KG1 (cell line): Measurements from ENCODE around the gene DENND10.
"Not testable (repeated sequence)": the region's sequence is repeated elsewhere in the genome, so short reads cannot be mapped to it uniquely, and the experiment has no call there.

ENCODE experiments used
- DNase-seq: peaks from one replicate; lab custom pipeline; 2025; lab: John Stamatoyannopoulos, UW

DENND10 gene, protein sequence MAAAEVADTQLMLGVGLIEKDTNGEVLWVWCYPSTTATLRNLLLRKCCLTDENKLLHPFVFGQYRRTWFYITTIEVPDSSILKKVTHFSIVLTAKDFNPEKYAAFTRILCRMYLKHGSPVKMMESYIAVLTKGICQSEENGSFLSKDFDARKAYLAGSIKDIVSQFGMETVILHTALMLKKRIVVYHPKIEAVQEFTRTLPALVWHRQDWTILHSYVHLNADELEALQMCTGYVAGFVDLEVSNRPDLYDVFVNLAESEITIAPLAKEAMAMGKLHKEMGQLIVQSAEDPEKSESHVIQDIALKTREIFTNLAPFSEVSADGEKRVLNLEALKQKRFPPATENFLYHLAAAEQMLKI

GRCh38 chr10:119103903-119104653 lies at the start of gene DENND10:
TSS of gene DENND10 (plus strand) at chr10:119104113. CDS start at chr10:119104143, 30 bp downstream.
- DNase-seq: peak; percentile 48

GRCh38 chr10:119055472-119055871 lies 48.4 kb upstream of the DENND10 start:
- no peak for DNase-seq

DNA sequence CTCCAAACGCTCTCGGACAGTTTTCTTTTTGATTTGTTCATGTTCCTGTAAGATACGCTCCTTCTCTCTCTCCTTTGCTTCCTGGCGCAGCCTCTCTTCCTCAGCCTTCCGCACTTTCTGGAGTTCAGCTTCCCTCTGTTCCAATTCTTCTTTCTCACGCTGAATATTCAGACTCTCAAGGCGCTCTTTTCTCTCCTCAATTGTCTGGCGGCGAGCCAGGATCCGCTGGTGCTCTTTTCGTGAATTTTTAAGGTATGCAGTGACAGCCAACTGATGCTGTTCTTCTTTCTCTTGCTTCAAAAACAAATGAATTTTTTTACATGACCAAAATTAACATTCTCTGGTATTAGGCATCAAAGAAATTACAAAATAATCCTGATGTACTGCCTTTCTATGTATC lies 45.9 kb upstream of the DENND10 start:
- DNase-seq: no peak

GRCh38 chr10:119059557-119059956 lies 44.4 kb upstream of the DENND10 start:
- DNase-seq: no peak

- DNase-seq: no peak
Observed at GRCh38 chr10:119060107-119060506, 43.8 kb upstream of the DENND10 start.

GRCh38 chr10:119061352-119061751 lies 42.6 kb upstream of the DENND10 start:
- DNase-seq: no peak

- DNase-seq: no peak
Observed at GRCh38 chr10:119061926-119062325, 42.0 kb upstream of the DENND10 start.

- DNase-seq: no peak
Observed at GRCh38 chr10:119070395-119071165, 33.3 kb upstream of the DENND10 start.

DNA sequence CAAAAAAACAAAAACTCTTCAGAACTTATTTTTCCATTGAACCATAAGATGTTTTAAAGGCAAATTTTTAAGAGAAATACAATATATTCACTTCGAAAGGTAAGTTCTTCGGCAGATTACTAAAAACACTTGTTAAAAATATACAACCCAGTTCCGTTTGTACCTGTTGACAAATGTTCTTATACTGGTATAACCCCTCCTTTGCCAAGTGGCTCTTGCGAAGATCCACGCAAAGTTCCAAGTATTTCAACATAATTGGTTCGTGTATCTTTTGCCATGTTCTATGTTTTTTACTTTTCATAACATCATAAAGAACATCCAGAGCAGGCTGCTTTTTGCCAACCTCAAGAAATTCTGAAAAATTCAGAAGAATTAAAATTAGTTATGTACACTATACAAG lies 30.3 kb upstream of the DENND10 start:
- no peak for DNase-seq

DNA sequence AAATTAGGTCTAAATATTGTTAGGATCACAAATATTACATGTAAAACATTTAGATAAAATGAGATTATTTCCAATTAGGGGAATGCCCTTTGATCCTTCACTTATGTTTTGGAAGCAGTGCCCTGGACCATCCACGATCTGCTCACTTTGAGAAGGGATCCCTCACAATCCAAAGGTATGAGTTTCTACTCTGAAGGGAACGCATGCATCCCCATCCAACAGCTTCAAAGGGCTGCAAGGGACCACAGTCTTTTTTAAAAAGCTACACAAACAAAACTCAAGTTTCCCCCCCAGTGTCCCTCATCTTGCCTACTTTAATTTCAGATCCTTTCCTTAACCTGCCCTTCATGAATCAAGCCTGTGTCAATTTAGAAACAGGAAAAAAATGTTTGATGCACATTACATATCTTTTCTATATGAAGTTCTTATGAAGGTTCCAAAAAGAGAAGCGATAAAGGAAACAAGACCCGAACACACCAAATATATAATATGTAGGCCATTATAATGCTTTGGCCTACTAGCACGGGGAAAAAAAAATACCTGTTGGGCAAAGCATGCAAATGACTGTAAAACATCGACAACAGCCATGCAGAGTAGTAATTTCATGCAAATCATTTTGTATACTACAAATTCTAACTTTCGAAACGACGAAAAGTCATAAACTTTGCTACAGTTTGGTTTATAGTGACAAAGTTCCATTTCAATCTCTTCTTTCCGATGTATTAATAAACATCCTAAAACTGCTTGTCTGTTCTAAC lies 25.3 kb upstream of the DENND10 start:
- DNase-seq: no peak

- DNase-seq: peak; percentile 24
Observed at GRCh38 chr10:119079599-119080520, 24.1 kb upstream of the DENND10 start.

DNA sequence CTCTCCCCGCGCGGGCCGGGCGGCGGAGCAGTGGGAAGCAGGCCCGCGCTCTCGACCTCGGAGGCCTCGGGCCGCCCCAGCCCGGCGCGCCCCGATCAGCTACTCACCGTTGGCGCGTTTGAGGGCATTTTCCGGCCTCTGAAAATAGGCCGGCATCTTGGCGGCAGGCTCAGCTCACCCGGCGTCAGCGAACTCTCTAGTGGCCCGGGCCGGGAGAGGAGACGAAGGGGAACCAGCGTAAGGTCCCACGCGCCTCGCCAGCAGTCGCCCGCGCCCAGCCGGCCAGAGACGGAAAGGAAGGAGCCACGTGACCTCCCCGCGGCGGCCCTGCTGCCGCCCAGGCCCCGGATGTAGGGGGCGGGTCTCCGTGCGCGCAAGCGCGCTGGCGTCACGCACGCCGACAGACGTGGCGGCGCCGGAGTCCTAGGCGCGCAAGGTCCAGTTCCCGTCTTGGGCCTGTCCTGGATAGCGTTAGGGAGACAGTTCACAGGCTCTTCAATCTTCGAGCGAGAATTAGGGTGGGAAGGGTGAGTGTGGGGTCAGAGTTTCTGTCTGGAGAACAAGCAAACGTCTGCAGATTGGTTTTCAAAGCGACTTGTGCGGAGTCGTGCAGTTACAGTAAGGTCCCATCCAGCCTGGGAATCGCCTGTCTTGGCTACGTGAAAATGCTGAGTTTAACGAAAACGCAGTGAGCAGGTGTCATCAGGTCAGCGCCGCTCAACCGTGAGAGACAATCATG lies 23.2 kb upstream of the DENND10 start, which contains the start of gene EIF3A:
Gene EIF3A, minus strand, starts transcription at position 297 of the 739 bp plus-strand sequence. Its CDS starts 141 bp downstream, at position 156.
- DNase-seq: peak; percentile 91

DNA sequence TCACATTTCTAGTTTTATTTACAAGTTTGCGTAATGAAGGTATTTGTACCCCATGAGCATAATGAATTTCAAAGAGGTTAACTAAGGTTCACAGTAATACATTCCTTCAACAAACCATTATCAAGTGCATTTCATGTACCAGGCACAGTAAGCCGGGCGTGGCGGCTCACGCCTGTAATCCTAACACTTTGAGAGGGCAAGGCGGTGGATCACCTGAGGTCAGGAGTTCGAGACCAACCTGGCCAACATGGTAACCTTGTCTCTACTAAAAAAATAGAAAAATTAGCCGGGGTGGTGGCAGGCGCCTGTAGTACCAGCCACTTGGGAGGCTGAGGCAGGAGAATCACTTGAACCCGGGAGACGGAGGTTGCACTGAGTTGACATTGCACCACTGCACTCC lies 19.0 kb upstream of the DENND10 start:
- DNase-seq: no peak

GRCh38 chr10:119087271-119087882 lies 16.5 kb upstream of the DENND10 start:
- no peak for DNase-seq

GRCh38 chr10:119090026-119090795 lies 13.7 kb upstream of the DENND10 start:
- DNase-seq: no peak

- DNase-seq: no peak
Observed at GRCh38 chr10:119090968-119091367, 12.9 kb upstream of the DENND10 start.

DNA sequence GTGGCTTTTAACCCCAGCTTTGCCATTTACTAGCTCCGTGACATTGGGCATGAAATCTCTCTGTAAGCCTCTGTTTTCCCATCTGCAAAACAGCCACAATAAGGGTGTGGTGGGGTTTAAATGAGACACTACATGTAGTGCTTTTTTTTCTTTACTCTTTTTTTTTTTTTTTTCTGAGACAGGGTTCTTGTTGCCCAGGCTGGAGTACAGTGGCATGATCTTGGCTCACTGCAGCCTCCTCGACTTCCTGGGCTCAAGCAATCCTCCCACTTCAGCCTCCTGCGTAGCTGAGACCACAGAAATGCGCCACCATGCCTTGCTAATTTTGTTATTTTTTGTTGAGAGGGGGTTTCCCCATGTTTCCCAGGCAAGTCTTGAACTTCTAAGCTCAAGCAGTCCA lies 8.3 kb upstream of the DENND10 start:
- no peak for DNase-seq

GRCh38 chr10:119096641-119097415 lies 7.1 kb upstream of the DENND10 start:
- DNase-seq: not testable (repeated sequence)
